WTC11 (cell line): Measurements from ENCODE around the gene CD5L.

Experiments used
- ELF4 ChIP-seq: sonication (generic); formaldehyde crosslinking; IDR thresholded peaks from 2 replicates; pipeline ENCODE4 v1.8.1; 2022; ENCODE audit warnings: low read depth, mild to moderate bottlenecking, moderate library complexity, missing genetic modification reagents
- KAT7 ChIP-seq: sonication (generic); formaldehyde crosslinking; IDR thresholded peaks from 2 replicates; pipeline ENCODE4 v1.8.1; 2023; ENCODE audit warnings: missing genetic modification reagents, mild to moderate bottlenecking, borderline replicate concordance
- NR2C2 ChIP-seq: sonication (generic); formaldehyde crosslinking; IDR thresholded peaks from 2 replicates; pipeline ENCODE4 v1.8.0; 2022; ENCODE audit warnings: mild to moderate bottlenecking, missing genetic modification reagents
- ZNF423 ChIP-seq: fragments of 250-450 bp; sonication (Bioruptor Pico); IDR thresholded peaks from 2 replicates; pipeline ENCODE4 v2.1.2; 2022; ENCODE audit warnings: mild to moderate bottlenecking, moderate library complexity
- TF ChIP-seq, protein P1 (sequence below): sonication (generic); formaldehyde crosslinking; conservative IDR thresholded peaks from 2 replicates; pipeline ENCODE4 v1.8.1; 2023; ENCODE audit warnings: mild to moderate bottlenecking, low read depth, missing genetic modification reagents, moderate library complexity
- TF ChIP-seq, protein P2 (sequence below): fragments of 200-600 bp; IDR thresholded peaks from 2 replicates; pipeline ENCODE4 v1.8.0; 2022; ENCODE audit warnings: antibody characterized with exemption
- TF ChIP-seq, protein P3 (sequence below): sonication (generic); formaldehyde crosslinking; IDR thresholded peaks from 2 replicates; pipeline ENCODE4 v1.8.0; 2023; ENCODE audit warnings: missing genetic modification reagents, mild to moderate bottlenecking, borderline replicate concordance
- TF ChIP-seq, protein P4 (sequence below): sonication (generic); formaldehyde crosslinking; IDR thresholded peaks from 2 replicates; pipeline ENCODE4 v1.8.0; 2022; ENCODE audit warnings: mild to moderate bottlenecking, missing genetic modification reagents
- TF ChIP-seq, protein P5 (sequence below): fragments of 250-450 bp; sonication (Bioruptor Pico); IDR thresholded peaks from 2 replicates; pipeline ENCODE4 v2.1.2; 2022; ENCODE audit warnings: mild to moderate bottlenecking, moderate library complexity

DNA sequence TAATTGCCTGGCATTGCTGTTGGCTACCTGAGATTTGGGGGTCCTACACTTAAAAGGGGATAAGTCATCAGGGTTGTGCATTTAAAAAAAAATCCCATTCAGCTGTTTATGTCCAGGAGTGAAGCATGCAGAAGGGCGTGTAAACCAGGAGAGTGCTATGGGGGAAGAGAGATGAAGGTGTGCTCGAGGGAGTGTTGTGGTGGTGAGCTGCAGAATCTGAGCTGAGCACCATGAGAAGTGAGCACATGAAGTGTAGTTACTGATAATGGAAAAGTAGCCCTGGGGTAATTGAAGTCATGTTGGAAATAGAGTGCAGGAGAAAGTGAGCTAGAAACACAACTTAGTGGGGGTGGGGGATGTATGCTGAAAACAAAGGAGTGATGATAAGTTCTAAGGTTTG is 22.4 kb downstream of the CD5L start:
- TF ChIP-seq, protein P1, sequence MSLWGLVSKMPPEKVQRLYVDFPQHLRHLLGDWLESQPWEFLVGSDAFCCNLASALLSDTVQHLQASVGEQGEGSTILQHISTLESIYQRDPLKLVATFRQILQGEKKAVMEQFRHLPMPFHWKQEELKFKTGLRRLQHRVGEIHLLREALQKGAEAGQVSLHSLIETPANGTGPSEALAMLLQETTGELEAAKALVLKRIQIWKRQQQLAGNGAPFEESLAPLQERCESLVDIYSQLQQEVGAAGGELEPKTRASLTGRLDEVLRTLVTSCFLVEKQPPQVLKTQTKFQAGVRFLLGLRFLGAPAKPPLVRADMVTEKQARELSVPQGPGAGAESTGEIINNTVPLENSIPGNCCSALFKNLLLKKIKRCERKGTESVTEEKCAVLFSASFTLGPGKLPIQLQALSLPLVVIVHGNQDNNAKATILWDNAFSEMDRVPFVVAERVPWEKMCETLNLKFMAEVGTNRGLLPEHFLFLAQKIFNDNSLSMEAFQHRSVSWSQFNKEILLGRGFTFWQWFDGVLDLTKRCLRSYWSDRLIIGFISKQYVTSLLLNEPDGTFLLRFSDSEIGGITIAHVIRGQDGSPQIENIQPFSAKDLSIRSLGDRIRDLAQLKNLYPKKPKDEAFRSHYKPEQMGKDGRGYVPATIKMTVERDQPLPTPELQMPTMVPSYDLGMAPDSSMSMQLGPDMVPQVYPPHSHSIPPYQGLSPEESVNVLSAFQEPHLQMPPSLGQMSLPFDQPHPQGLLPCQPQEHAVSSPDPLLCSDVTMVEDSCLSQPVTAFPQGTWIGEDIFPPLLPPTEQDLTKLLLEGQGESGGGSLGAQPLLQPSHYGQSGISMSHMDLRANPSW (CRISPR knock-in tag) = no peak
- TF ChIP-seq, protein P2, sequence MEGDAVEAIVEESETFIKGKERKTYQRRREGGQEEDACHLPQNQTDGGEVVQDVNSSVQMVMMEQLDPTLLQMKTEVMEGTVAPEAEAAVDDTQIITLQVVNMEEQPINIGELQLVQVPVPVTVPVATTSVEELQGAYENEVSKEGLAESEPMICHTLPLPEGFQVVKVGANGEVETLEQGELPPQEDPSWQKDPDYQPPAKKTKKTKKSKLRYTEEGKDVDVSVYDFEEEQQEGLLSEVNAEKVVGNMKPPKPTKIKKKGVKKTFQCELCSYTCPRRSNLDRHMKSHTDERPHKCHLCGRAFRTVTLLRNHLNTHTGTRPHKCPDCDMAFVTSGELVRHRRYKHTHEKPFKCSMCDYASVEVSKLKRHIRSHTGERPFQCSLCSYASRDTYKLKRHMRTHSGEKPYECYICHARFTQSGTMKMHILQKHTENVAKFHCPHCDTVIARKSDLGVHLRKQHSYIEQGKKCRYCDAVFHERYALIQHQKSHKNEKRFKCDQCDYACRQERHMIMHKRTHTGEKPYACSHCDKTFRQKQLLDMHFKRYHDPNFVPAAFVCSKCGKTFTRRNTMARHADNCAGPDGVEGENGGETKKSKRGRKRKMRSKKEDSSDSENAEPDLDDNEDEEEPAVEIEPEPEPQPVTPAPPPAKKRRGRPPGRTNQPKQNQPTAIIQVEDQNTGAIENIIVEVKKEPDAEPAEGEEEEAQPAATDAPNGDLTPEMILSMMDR = no peak
- TF ChIP-seq, protein P3, sequence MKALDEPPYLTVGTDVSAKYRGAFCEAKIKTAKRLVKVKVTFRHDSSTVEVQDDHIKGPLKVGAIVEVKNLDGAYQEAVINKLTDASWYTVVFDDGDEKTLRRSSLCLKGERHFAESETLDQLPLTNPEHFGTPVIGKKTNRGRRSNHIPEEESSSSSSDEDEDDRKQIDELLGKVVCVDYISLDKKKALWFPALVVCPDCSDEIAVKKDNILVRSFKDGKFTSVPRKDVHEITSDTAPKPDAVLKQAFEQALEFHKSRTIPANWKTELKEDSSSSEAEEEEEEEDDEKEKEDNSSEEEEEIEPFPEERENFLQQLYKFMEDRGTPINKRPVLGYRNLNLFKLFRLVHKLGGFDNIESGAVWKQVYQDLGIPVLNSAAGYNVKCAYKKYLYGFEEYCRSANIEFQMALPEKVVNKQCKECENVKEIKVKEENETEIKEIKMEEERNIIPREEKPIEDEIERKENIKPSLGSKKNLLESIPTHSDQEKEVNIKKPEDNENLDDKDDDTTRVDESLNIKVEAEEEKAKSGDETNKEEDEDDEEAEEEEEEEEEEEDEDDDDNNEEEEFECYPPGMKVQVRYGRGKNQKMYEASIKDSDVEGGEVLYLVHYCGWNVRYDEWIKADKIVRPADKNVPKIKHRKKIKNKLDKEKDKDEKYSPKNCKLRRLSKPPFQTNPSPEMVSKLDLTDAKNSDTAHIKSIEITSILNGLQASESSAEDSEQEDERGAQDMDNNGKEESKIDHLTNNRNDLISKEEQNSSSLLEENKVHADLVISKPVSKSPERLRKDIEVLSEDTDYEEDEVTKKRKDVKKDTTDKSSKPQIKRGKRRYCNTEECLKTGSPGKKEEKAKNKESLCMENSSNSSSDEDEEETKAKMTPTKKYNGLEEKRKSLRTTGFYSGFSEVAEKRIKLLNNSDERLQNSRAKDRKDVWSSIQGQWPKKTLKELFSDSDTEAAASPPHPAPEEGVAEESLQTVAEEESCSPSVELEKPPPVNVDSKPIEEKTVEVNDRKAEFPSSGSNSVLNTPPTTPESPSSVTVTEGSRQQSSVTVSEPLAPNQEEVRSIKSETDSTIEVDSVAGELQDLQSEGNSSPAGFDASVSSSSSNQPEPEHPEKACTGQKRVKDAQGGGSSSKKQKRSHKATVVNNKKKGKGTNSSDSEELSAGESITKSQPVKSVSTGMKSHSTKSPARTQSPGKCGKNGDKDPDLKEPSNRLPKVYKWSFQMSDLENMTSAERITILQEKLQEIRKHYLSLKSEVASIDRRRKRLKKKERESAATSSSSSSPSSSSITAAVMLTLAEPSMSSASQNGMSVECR = no peak
- no peak for TF ChIP-seq KAT7 (CRISPR knock-in tag)
- no peak for TF ChIP-seq ZNF423 (CRISPR knock-in tag)
- TF ChIP-seq, protein P4, sequence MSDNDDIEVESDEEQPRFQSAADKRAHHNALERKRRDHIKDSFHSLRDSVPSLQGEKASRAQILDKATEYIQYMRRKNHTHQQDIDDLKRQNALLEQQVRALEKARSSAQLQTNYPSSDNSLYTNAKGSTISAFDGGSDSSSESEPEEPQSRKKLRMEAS (CRISPR knock-in tag) = no peak
- TF ChIP-seq, protein P5, sequence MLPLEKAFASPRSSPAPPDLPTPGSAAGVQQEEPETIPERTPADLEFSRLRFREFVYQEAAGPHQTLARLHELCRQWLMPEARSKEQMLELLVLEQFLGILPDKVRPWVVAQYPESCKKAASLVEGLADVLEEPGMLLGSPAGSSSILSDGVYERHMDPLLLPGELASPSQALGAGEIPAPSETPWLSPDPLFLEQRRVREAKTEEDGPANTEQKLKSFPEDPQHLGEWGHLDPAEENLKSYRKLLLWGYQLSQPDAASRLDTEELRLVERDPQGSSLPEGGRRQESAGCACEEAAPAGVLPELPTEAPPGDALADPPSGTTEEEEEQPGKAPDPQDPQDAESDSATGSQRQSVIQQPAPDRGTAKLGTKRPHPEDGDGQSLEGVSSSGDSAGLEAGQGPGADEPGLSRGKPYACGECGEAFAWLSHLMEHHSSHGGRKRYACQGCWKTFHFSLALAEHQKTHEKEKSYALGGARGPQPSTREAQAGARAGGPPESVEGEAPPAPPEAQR = no peak
- TF ChIP-seq ELF4 (CRISPR knock-in tag) = no peak
- no peak for TF ChIP-seq NR2C2 (CRISPR knock-in tag)
